HEK293 (cell line): ENCODE measurements around the gene IFT43.

Experiments used
- CTCF ChIA-PET: fragments of 350-600 bp; formaldehyde crosslinking; extraction: SDS; loops from one replicate; lab custom pipeline; 2021; ENCODE audit warnings: antibody characterized with exemption; lab: Yijun Ruan, JAX
- POLR2A ChIA-PET: fragments of 300-600 bp; formaldehyde crosslinking; extraction: SDS; loops from one replicate; lab custom pipeline; 2020; ENCODE audit warnings: antibody characterized with exemption, inconsistent platforms; lab: Yijun Ruan, JAX
- H3K27ac ChIP-seq: fragments of 200-500 bp; sonication (Bioruptor generic); 2 replicates; pipeline ENCODE4 v1.5.1; 2014; ENCODE audit warnings: low read depth, low read length, control low read depth, inconsistent platforms; ENCODE audit errors: extremely low read depth
- H3K36me3 ChIP-seq, 2 experiments: fragments of 200-500 bp in 1 of 2; sonication (Bioruptor generic) in 1 of 2; 1 replicate in 1 of 2; 2 replicates in 1 of 2; pipeline ENCODE4 v1.5.1; 2014 to 2017; ENCODE audit warnings: inconsistent platforms in 2 of 2, low read length in 2 of 2; ENCODE audit not compliant: control insufficient read depth in 2 of 2, insufficient read depth in 1 of 2
- H3K4me1 ChIP-seq: fragments of 200-500 bp; sonication (Bioruptor generic); 2 replicates; pipeline ENCODE4 v1.5.1; 2014; ENCODE audit warnings: mild to moderate bottlenecking, low read length, inconsistent platforms; ENCODE audit not compliant: control insufficient read depth, insufficient read depth
- H3K4me3 ChIP-seq: 2 replicates; pipeline ENCODE4 v1.5.1; 2011; ENCODE audit warnings: low read depth, mild to moderate bottlenecking, control low read depth, low read length, moderate library complexity
- H3K9me3 ChIP-seq: fragments of 200-500 bp; sonication (Bioruptor generic); 2 replicates; pipeline ENCODE4 v1.5.1; 2014; ENCODE audit warnings: low read depth, low read length, inconsistent platforms; ENCODE audit not compliant: control insufficient read depth, insufficient read depth
- BCL11B ChIP-seq: fragments of 450-650 bp; formaldehyde crosslinking; IDR thresholded peaks from 2 replicates; pipeline ENCODE4 v1.5.1; 2016; ENCODE audit warnings: low read depth, missing biosample characterization, missing genetic modification characterization
- GFI1B ChIP-seq: fragments of 450-650 bp; formaldehyde crosslinking; IDR thresholded peaks from 2 replicates; pipeline ENCODE4 v1.5.1; 2016; ENCODE audit warnings: missing biosample characterization, missing genetic modification characterization
- KLF10 ChIP-seq: fragments of 450-650 bp; IDR thresholded peaks from 2 replicates; pipeline ENCODE4 v1.5.1; 2018; ENCODE audit warnings: missing biosample characterization, mild to moderate bottlenecking, missing genetic modification characterization
- RBAK ChIP-seq: fragments of 450-650 bp; formaldehyde crosslinking; IDR thresholded peaks from 2 replicates; pipeline ENCODE4 v1.5.1; 2016; ENCODE audit warnings: missing biosample characterization, missing genetic modification characterization
- SP7 ChIP-seq: fragments of 450-650 bp; formaldehyde crosslinking; IDR thresholded peaks from 2 replicates; pipeline ENCODE4 v1.5.1; 2016; ENCODE audit warnings: missing biosample characterization, missing genetic modification characterization
- ZBTB20 ChIP-seq: fragments of 450-650 bp; formaldehyde crosslinking; IDR thresholded peaks from 2 replicates; pipeline ENCODE4 v1.5.1; 2016; ENCODE audit warnings: missing biosample characterization, missing genetic modification characterization
- ZBTB21 ChIP-seq: fragments of 450-650 bp; formaldehyde crosslinking; IDR thresholded peaks from 2 replicates; pipeline ENCODE4 v1.5.1; 2017; ENCODE audit warnings: missing biosample characterization, missing genetic modification characterization
- ZFP3 ChIP-seq: fragments of 450-650 bp; formaldehyde crosslinking; IDR thresholded peaks from 2 replicates; pipeline ENCODE4 v1.5.1; 2016; ENCODE audit warnings: low read depth, missing biosample characterization, missing genetic modification characterization
- ZNF121 ChIP-seq: fragments of 450-650 bp; formaldehyde crosslinking; IDR thresholded peaks from 2 replicates; pipeline ENCODE4 v1.5.1; 2016; ENCODE audit warnings: missing biosample characterization, missing genetic modification characterization
- ZNF157 ChIP-seq: fragments of 450-650 bp; formaldehyde crosslinking; IDR thresholded peaks from 2 replicates; pipeline ENCODE4 v1.5.1; 2016; ENCODE audit warnings: missing biosample characterization, missing genetic modification characterization
- ZNF169 ChIP-seq: fragments of 450-650 bp; formaldehyde crosslinking; IDR thresholded peaks from 2 replicates; pipeline ENCODE4 v1.5.1; 2016; ENCODE audit warnings: missing biosample characterization, missing genetic modification characterization
- ZNF174 ChIP-seq: fragments of 450-650 bp; formaldehyde crosslinking; IDR thresholded peaks from 2 replicates; pipeline ENCODE4 v1.5.0; 2017; ENCODE audit warnings: missing biosample characterization, mild to moderate bottlenecking, missing genetic modification characterization
- ZNF19 ChIP-seq: fragments of 450-650 bp; formaldehyde crosslinking; IDR thresholded peaks from 2 replicates; pipeline ENCODE4; 2016; ENCODE audit warnings: missing biosample characterization, missing genetic modification characterization, low read depth
- ZNF239 ChIP-seq: fragments of 450-650 bp; formaldehyde crosslinking; IDR thresholded peaks from 2 replicates; pipeline ENCODE4 v1.5.1; 2016; ENCODE audit warnings: missing biosample characterization, missing genetic modification characterization
- ZNF266 ChIP-seq: fragments of 450-650 bp; formaldehyde crosslinking; IDR thresholded peaks from 2 replicates; pipeline ENCODE4 v1.5.1; 2016; ENCODE audit warnings: missing biosample characterization, missing genetic modification characterization, low read depth
- ZNF354C ChIP-seq: fragments of 450-650 bp; formaldehyde crosslinking; IDR thresholded peaks from 2 replicates; pipeline ENCODE4 v1.5.1; 2016; ENCODE audit warnings: missing biosample characterization, missing genetic modification characterization, low read depth, borderline replicate concordance
- ZNF404 ChIP-seq: fragments of 450-650 bp; formaldehyde crosslinking; IDR thresholded peaks from 2 replicates; pipeline ENCODE4 v1.5.1; 2017; ENCODE audit warnings: missing biosample characterization, missing genetic modification characterization
- ZNF433 ChIP-seq: fragments of 450-650 bp; formaldehyde crosslinking; IDR thresholded peaks from 2 replicates; pipeline ENCODE4 v1.5.1; 2016; ENCODE audit warnings: missing biosample characterization, missing genetic modification characterization, low read depth
- ZNF560 ChIP-seq: fragments of 450-650 bp; formaldehyde crosslinking; IDR thresholded peaks from 2 replicates; pipeline ENCODE4 v1.5.1; 2017; ENCODE audit warnings: missing biosample characterization, missing genetic modification characterization, borderline replicate concordance
- ZNF596 ChIP-seq: fragments of 450-650 bp; IDR thresholded peaks from 2 replicates; pipeline ENCODE4 v1.5.0; 2018; ENCODE audit warnings: missing biosample characterization, mild to moderate bottlenecking, missing genetic modification characterization, moderate library complexity
- ZSCAN16 ChIP-seq: fragments of 450-650 bp; formaldehyde crosslinking; IDR thresholded peaks from 2 replicates; pipeline ENCODE4 v1.5.1; 2016; ENCODE audit warnings: missing biosample characterization, missing genetic modification characterization
- TF ChIP-seq, protein P1 (sequence below): fragments of 450-650 bp; formaldehyde crosslinking; IDR thresholded peaks from 2 replicates; pipeline ENCODE4 v1.5.1; 2016; ENCODE audit warnings: missing biosample characterization, missing genetic modification characterization
- TF ChIP-seq, protein P2 (sequence below): fragments of 450-650 bp; formaldehyde crosslinking; IDR thresholded peaks from 2 replicates; pipeline ENCODE4 v1.5.1; 2016; ENCODE audit warnings: missing biosample characterization, missing genetic modification characterization

The IFT43 gene

DNA sequence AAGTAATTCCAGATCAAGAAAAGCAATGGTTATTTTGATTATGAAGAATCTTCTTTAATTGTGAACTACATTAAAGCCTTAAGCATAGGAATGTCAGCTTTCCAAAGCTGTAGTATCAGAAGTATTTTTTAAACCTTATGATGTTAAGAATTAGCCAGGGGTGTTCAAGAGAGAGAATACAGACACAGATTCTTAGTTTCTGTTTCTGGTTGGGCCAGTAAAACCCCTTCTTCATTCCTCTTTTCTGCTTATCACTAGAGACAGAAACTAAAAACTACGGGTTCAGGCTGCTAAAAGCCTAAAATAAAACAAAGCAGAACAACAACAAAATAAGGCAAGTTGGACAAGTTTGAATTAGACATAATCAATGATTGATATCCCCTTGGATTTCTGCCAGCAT, 38.2 kb downstream of the IFT43 start:
- TF ChIP-seq ZNF354C (tag by site-specific recombination) = no peak
- no peak for TF ChIP-seq ZNF19 (tag by site-specific recombination)
- TF ChIP-seq ZSCAN16 (tag by site-specific recombination) = no peak
- no peak for TF ChIP-seq ZBTB20 (tag by site-specific recombination)
- TF ChIP-seq GFI1B (tag by site-specific recombination) = no peak
- TF ChIP-seq ZBTB21 (tag by site-specific recombination) = no peak
- no peak for TF ChIP-seq ZNF560
- TF ChIP-seq ZNF121 (tag by site-specific recombination) = no peak
- Histone ChIP-seq H3K36me3 (peaks cover 10 to 25% of the 10 kb centered on the region in 2 experiments), H3K27ac (no peak overlapping the region), H3K4me3 (no peak overlapping the region), H3K4me1 (no peaks in the 10 kb centered on the region), H3K9me3 (no peaks in the 10 kb centered on the region; the same call in 1 of the 2 replicates)
- CTCF ChIA-PET = interaction anchor here (0.6 kb wide), 1 partner anchor 9 kb away, joined by 3 read pairs; no protein-coding TSS in a partner anchor
- POLR2A ChIA-PET = no interaction called here

DNA sequence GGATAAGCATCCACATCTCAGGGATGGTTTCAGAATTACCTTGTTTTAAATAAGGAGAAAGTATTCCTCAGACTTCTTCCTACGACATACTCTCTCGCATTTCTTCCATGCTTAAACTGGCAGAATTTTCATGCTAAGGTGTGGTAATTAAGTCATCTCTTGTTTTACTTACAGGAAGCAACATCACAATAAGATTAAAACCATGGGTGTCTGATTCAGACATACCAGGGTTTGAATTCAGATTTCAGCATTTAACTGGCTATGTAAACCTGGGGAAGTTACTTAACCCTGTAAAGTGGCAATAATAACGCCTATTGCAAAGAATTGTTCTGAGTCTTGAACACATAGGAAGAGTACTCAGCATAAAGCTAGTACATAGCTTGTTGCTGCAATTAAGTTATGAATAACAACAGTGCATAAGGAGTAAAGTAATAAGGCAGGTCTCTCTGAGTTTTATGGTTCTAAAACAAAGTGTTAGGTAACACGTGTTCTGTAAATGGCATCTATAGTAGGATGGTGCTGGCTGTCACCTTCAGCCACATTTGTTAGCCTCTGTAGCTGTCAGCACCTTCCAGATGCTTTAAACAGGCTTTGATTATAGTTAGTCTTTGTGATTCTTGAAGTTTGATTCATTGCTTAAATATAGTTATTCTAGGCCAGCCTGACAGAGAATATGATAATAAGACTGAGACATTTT, 38.8 kb downstream of the IFT43 start:
- CTCF ChIA-PET = interaction anchor here (0.6 kb wide), 1 partner anchor 10 kb away, joined by 3 read pairs; no protein-coding TSS in a partner anchor
- TF ChIP-seq ZNF266 (tag by site-specific recombination) (no peak), ZNF404 (tag by site-specific recombination) (no peak), ZNF239 (no peak), ZNF157 (tag by site-specific recombination) (no peak), ZNF596 (tag by site-specific recombination) (no peak), BCL11B (tag by site-specific recombination) (no peak), KLF10 (tag by site-specific recombination) (no peak), ZNF169 (no peak), SP7 (tag by site-specific recombination) (no peak), ZNF174 (tag by site-specific recombination) (no peak), RBAK (no peak), ZNF433 (tag by site-specific recombination) (no peak), ZFP3 (tag by site-specific recombination) (no peak)
- TF ChIP-seq, protein P1, sequence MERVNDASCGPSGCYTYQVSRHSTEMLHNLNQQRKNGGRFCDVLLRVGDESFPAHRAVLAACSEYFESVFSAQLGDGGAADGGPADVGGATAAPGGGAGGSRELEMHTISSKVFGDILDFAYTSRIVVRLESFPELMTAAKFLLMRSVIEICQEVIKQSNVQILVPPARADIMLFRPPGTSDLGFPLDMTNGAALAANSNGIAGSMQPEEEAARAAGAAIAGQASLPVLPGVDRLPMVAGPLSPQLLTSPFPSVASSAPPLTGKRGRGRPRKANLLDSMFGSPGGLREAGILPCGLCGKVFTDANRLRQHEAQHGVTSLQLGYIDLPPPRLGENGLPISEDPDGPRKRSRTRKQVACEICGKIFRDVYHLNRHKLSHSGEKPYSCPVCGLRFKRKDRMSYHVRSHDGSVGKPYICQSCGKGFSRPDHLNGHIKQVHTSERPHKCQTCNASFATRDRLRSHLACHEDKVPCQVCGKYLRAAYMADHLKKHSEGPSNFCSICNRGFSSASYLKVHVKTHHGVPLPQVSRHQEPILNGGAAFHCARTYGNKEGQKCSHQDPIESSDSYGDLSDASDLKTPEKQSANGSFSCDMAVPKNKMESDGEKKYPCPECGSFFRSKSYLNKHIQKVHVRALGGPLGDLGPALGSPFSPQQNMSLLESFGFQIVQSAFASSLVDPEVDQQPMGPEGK (tag by site-specific recombination) = no peak
- TF ChIP-seq, protein P2, sequence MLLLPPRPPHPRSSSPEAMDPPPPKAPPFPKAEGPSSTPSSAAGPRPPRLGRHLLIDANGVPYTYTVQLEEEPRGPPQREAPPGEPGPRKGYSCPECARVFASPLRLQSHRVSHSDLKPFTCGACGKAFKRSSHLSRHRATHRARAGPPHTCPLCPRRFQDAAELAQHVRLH (tag by site-specific recombination) = no peak
- Histone ChIP-seq H3K4me1 (no peaks in the 10 kb centered on the region), H3K9me3 (no peaks in the 10 kb centered on the region), H3K27ac (no peak overlapping the region), H3K4me3 (no peak overlapping the region), H3K36me3 (peaks cover 5 to 25% of the 10 kb centered on the region in 2 experiments)
- POLR2A ChIA-PET = no interaction called here
